T-helper 22 cell (primary cell): Measurements from ENCODE around the gene FAM227B.

Source experiments
- DNase-seq: peaks from one replicate; pipeline ENCODE4 v3.0.0-alpha.2; 2020; ENCODE audit warnings: low read depth

FAM227B gene

GRCh38 chr15:49293941-49294340 is 326.7 kb downstream of the FAM227B start:
- DNase-seq = no peak

- no peak for DNase-seq
These were observed 330.4 kb downstream of the FAM227B start for GRCh38 chr15:49290191-49290590.

- DNase-seq = no peak
These were observed 332.2 kb downstream of the FAM227B start for GRCh38 chr15:49288391-49288790.

- DNase-seq = no peak
These were observed 333.1 kb downstream of the FAM227B start for GRCh38 chr15:49287481-49287880.

GRCh38 chr15:49286649-49287404 is 333.8 kb downstream of the FAM227B start:
- DNase-seq = no peak

- DNase-seq = no peak
These were observed 338.3 kb downstream of the FAM227B start for GRCh38 chr15:49282366-49282765.

GRCh38 chr15:49279521-49280456 is 340.8 kb downstream of the FAM227B start:
- DNase-seq = no peak

GRCh38 chr15:49278751-49279150 is 341.9 kb downstream of the FAM227B start:
- DNase-seq = no peak
